HG02759 (cell line): ENCODE measurements around the gene TTC7B.
"Not testable (repeated sequence)": the region's sequence is repeated elsewhere in the genome, so short reads cannot be mapped to it uniquely, and the experiment has no call there.

Experiments
- ATAC-seq: cut with Tn5 transposase; IDR thresholded peaks from one replicate; pipeline ENCODE4 v1.9.1; 2021; ENCODE audit warnings: mild to moderate bottlenecking, moderate library complexity; ENCODE audit not compliant: unreplicated experiment

The TTC7B gene

DNA sequence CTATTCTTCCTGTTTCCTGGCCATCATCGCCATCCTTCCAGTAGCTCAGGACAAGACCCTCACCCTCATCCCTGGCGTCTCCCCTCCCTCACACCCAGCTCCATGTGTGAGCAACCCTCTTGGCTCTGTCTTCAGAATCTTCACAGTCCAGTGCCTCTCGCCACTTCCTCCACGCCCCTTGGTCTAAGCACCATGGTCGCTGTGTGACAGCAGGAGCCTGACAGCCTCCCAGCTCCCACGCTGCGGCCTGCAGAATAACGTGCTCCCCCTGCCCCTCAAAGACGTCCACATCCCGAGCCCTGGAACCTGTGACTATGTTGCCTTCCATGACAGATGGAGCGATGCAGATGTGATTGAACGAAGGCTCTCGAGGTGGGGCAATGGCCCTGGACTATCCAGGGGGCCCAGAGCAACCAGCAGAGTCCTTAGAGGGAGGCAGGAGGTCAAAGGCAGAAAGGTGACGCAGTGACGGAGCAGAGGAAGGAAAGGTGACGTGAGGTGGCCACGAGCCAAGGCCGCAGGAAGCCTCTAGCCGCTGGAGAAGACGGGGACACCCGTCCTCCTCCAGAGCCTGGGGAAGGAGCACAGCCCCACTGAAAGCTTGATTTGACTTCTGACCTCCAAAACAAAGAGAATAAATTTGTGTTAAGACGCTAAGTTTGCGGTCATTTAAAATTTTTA is 279.6 kb downstream of the TTC7B start:
- ATAC-seq = no peak

DNA sequence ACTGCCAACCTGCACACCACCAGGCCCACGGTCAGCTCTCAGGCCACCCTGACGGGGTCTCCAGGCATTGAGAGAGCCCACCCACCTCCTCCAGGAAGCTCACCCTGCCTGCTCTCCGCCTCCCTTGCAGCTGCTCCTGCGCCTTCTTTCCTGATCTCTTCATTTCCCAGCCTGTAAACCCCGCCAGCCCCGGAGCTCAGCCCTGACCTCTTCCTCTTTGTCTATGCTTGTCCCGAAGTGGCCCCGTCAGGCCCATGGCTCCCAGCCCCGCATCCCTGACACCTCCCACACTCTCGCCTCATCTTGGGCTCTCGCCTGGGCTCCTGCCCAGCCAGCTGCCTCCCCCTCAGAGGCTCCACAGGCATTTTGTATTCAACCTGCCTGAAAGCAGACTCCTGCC is 280.1 kb downstream of the TTC7B start:
- ATAC-seq = no peak

DNA sequence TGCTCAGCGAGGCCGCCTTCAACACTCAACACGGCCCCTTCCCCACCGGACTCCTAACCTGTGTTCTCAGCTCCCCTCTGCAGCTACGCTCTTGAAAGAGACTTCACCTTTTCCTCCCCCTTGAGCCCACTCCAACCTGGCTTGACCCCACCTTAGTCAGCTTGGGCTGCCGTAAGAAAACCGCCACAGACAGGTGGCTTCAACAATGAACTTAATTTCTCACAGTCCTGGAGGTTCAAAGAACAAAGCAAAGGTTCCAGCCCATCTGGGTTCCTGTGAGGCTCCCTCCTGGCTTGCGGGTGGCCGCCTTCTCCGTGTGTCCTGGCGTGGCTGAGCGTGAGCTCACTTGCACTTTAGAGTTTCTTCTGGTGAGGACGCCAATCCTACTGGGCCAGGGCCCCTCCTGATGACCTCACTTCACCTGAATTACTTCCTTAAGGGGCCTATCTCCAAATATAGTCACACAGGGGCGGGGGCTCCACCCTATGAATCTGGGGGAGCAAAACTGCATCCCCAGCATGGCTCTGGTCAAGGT is 280.6 kb downstream of the TTC7B start:
- no peak for ATAC-seq

DNA sequence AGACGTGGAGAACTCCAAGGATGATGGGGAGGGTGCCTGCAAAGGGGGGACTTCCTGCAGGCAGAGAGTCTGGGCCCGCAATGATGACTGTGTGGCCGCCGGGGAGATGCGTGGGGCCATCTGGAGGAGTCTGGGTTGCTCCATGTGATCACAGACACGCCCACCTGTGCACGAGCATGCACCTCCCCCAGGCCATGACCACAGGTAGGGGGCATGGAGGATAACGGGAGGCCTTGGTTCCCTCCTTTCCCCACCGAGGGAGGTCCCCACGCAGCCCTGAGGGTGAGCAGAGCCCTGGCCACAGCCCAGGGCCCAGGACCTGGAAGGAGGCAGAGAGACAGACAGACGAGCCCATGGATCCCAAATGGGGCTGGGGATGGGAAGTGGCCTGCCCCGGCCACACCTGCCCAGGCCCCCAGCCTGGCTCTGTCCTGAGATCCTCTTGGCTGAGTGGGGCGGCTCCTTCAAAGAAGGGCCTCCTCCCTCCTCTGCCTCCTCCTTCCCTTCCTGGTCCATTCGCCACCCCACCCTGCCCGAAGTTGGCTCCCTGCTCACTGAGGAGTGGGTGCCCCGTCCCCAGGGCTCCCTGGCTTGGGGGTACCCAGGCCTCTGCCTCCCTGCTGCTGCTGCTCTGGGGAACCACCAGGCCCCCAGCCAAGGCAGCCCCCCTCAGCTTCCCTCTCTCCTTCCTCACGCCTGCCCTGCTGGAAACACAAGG is 281.2 kb downstream of the TTC7B start:
- no peak for ATAC-seq

DNA sequence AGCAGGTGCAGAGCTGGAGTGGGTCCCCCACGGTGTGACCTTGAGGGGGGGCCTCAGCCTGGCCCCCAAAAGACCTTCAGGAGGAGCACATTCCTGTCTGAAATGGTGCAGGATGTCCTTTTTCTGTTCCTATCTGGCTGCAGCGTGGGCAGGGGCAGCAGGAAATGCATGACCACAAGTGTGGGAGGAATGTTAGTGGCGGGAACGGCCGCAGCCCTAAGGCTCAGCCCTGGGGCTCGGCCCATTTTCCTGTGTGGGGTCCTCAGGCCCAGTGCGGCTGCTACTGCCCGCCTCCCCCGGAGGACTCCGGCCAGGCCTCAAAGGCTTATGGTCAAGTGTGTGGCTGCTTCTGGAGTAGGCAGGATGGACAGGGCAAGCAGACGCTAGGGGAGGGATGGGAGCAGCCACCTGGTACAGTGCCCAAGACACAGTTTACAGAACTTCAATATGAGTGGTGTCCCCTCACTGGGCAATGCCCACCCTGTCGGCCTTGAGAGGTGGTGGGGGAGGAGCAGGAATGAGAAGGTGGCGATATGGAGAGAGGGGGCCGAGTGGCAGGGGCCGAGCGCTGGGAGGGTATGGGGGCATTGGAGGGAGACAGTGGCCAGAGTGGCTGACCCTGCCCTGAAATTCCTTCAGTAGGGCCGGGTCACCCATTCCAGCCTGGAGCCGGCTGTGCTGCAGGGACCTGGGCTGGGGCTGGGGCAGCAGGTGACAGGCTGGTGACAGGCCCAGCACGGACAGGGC is 282.0 kb downstream of the TTC7B start:
- ATAC-seq = no peak

DNA sequence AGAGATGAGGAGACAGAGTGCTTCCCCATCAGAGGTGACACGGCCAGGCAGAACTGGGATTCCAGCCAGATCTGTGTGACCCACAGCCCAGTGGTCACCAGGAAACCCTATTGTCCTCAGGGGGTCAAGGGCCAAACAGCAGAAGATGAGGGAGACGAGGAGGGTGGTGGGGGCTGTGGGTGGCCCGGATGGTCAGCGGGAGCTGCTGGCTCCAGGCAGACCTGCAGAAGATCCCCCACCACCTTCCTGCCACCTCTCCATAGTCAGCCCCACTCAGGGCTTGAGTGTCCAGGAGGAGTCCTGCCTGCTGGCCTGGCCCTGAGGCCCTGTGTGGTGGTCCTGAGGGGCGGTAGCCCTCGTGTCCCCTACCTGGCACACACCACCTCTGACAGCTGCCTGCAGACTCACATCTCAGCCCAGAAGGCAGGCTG is 282.6 kb downstream of the TTC7B start:
- ATAC-seq = no peak

DNA sequence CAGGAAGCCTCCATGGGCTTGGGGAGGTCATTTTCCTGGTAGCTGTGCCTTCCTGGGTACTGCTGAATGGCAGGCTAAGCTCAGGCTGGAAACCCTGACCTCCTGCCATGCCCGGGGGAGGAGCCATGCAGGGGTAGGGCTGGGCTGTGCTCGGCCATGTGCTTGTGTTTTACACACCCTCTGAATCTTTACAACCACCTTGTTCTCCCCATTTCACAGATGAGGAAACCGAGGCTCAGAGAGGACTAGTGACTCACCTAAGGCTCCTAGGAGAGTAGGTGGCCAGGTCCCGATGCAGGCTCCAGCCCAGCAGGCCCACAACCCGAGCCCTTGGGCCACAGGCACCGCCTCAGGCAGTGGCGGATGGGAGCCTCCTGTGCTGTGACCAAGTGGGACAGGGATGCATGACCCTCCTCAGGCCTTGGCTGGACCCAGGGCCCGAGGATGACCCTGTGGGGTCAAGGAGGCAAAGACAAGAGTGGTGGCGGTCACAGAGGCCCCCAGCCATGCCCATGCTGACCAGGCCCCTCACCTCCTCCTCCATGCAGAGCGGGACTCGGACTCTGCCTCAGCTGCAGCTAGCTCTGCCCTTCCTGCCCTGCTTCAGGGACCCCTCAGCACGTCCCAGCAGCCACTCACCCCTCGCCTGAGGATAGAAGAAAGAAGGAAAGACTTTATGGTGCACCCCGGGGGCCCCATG is 283.3 kb downstream of the TTC7B start:
- ATAC-seq = no peak

DNA sequence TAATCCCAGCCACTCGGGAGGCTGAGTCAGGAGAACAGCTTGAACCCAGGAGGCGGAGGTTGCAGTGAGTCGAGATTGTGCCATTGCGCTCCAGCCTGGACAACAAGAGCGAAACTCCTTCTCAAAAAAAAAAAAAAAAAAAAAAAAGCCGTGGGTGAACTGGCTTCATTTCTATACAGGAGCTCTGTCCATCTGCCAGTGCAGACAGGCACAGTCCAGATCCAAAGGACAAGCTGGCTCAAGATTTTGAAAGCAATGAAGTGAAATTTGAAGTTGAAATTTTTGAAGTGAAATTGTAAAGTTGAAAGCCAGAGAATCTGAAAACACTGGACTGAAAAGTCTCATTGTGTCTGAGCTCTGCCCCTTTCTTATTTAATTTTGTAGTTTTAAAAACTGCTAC is 284.7 kb downstream of the TTC7B start:
- ATAC-seq = no peak

DNA sequence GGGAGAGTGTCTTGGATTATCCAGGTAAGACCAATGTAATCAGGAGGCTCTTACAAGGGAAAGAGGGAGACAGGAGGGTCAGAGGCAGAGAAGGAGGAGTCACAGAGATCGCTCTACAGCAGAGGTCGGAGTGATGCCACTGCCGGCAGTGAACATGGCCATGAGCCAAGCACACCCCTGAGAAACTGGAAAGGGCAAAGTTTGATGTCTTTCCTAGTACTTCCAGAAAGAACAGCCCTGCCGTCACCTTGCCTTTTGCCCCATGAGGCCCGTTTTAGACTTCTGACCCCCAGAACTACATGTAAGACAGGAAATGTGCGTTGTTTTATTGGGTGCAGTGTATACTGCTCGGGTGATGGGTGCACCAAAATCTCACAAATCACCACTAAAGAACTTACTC is 285.7 kb downstream of the TTC7B start:
- ATAC-seq = no peak

DNA sequence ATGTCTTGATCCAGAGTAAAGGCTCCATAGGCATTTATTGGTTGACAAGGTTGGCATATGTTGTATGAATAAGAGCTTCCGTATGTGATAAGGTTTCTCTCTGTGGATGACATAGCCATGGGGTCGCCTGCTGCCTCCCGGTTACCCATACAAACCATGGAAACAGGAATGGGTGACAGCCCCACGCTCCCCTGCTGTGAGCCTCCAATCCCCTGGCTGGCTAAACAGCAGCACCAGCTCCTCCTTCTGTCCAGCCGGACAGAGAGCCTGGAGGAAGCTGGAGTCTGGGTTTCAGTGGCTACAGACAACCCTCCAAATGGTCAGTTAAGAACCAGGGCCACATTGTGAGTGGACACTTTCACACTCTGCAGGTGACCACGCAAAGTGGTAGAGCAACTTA is 288.3 kb downstream of the TTC7B start:
- no peak for ATAC-seq

DNA sequence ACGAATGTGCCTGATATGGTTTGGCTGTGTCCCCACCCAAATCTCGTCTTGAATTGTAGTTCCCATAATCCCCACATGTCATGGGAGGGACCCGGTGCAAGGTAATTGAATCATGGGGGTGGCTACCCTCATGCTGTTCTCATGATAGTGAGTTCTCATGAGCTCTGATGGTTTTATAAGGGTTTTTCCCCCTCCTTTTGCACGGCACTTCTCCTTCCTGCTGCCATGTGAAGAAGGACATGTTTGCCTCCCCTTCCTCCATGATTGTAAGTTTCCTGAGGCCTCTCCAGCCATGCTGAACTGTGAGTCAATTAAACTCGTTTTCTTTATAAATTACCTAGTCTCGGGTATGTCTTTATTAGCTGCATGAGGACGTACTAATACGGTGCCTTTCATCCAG is 289.7 kb downstream of the TTC7B start:
- ATAC-seq = not testable (repeated sequence)

DNA sequence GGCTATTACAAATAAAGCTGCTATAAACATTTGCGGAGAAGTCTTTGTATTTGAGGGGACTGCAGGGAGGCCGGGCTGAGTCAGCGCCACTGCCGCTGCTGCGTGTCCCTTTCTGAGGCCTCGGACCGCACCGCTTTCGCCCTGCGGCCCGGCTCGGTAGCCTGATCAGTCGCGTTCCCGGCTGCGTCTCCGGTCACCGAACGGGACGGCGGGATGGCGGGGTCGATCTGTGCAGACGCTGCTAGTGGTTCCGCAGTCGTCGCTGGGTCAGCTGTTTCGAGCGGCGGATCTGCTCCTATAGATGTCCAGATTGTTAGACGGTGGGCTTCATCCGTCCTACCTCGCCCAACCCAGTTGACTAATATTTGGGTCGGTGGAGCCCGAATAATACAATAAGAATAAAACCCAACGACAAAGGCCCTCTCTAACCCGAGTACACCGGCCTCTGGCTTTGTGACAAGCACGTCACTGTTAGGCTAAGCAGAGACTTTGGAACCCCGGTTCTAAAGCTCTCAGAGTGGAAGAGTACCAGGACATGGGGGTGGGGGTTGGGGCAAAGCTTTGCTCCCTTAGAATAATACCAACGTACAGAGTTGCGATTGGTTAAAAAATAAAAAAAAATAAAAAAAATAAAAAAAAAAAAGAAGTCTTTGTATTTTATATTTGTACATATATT is 290.7 kb downstream of the TTC7B start:
- ATAC-seq = not testable (repeated sequence)

DNA sequence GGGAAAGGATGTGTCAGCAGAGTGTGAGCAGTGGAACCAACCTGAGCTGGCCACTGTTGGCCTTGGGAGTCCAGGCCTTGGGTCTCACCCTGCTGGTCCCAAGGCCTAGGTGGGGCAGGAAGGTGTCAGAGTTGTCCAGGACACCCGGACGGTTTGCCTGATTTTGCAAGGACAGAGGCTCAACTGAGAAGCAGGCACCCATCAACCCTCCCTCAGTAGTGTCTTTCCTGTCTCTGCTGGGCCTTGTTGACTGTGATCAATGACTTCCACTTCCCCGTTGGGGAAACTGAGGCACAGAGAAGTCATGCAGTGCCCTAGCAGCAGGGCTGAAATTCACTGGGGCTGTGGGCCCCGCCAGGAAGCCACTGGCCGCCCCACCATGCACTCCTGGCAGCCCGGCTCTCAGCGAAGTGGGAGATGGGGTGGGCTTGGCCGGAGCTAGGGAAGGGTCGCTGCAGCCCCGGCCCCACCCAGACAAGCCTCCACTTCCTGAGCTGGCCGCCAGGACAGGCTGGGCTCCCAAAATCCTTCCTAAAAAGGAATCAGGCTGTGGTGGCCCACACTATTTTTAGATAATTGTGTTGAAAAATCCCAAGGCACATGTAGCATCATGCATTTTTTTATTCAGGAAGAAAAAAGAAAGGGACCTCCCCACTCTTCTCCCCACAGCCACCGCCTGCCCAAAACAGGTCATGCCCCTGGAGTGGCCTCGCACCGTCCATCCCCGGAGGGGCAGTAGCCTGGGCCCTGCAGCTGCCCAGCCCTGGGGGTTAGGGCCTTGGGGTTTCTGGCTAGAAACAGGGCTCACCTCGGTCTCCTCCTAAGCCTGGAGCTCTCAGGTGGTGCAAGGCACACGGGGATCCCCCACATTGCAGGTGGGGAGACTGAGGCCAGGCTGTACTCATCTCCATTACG is 292.0 kb downstream of the TTC7B start:
- no peak for ATAC-seq

DNA sequence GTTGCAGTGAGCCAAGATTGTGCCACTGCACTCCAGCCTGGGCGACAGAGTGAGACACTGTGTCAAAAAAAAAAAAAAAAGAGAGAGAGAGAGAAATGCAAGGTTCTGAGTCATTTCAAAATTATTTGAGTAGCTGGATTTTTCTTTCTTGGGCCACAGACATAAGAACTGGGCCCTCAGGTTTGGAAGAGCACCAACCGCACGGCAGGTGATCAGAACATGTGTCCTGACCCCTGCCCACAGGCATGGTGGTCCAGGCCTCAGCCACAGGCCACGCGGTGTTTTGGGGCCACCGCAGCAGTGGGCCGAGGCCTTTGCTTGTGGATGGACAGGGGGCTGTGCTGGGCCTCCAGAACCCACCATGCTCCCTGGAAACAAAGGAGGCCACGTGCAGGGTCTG is 292.7 kb downstream of the TTC7B start:
- ATAC-seq = no peak

DNA sequence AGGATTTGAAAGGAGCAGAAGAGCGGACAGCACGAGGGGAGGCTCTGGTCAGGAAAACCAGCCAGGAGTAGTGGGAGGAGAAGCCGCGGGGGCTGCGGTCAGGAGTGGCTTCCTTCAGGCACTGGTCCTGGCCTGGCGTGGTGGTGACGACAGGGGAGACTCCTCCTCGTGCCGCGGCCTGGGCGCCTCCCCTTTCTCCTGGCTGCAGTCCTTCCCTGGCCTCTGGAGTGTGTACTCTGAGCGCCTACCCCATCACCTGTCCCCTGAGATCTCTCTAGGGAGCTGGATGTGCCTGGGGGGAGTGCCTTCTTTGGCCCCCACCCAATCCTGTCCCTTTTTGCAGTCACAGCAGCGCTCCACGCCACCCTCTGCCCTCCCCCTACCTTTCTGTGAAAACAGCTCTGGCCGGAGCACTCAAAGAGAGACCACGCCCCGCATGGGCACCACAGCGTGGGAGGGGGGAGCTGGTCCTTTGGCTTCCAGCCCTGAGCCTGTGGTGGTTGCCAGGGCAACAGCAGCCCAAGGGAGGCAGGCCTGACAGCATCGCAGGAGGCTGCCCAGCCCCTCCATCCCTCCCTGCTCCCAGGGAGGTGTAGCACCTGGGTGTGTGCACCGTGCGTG is 293.5 kb downstream of the TTC7B start:
- no peak for ATAC-seq

DNA sequence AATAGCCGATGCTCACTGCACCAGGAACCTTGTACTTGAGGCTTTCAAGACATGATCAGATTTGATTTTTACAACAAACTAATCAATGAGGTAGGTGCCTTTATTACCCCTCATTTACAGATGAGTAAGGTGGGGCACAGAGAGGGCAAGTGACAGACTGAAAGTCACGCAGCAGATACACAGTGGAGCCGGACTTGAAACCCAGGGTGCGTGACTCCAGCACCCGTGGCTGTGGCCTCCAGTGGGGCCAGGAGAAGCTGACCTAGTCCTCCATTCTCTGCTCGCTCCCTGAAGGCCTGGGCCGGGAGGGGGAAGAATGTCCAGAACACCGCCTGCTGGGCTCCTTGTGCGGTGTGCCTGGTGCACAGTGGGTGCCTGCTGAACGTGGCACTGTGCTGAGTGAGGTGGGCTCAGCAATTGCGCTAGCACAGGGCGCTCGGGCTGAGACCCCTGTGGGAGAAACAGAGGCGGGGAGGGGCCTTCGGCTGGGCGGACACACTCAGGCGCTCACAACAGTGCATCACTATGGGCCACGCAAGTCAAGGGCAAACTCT is 294.2 kb downstream of the TTC7B start:
- no peak for ATAC-seq

DNA sequence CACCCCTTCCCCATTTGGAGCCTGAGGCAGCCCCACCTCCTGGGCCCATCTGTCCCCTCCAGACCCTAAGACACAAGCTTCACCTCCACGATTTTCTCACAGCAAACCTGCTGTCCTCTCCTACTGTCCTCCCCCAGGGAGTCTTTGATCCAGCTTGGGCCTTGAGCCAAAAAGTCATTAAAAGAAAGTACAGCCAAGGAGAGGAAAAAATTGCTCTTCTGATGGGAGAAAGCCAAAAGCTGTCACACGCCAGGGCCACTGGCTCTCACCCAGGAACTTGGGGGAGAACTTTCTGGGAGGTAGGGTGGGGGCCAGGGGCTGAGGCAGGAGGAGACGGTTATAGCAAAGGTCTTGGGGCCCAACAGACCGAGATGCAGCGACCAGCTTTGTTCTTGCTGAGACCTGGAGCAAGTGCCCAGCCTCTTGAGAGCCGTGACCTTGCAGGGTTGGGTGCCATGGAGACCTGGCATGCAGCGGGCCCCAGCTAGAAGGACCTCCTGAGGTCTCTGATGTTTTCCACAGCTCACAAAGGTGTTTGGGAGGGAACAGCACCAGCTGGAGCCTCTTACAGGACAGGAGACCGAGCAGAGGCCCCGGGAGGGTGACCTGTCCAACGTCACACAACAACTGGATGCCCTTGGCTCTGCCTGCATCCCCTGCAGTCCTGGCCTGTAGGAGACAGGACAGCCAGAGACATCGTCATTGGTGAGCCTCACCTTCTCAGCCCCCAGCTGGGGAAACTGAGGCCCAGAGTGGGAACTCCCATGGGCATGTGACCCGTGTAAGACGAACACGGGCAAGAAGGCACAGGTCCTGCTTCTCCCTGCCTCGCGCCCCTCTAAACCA is 294.9 kb downstream of the TTC7B start:
- ATAC-seq = no peak

DNA sequence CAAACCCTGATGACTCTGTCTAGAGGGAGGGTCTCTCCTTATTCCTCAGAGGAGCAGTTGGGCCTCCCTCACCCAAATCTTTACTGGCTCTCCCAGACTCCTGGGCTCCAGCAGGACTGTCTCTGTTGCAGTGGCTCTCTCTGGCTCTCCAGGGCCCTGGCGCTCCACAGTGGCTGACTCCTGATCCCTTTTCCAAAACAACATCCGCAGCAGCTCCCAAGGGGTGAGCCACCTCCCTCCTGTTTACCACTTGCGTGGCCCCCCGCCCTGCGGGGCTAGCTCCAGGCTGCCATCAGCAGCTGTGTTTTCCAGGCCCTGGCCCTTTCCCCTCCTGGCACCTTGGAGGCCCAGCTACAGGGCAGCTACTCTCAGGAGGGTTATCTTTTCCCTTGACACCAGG is 295.9 kb downstream of the TTC7B start:
- no peak for ATAC-seq
